ENCODE data around the gene FUT1.

DNA sequence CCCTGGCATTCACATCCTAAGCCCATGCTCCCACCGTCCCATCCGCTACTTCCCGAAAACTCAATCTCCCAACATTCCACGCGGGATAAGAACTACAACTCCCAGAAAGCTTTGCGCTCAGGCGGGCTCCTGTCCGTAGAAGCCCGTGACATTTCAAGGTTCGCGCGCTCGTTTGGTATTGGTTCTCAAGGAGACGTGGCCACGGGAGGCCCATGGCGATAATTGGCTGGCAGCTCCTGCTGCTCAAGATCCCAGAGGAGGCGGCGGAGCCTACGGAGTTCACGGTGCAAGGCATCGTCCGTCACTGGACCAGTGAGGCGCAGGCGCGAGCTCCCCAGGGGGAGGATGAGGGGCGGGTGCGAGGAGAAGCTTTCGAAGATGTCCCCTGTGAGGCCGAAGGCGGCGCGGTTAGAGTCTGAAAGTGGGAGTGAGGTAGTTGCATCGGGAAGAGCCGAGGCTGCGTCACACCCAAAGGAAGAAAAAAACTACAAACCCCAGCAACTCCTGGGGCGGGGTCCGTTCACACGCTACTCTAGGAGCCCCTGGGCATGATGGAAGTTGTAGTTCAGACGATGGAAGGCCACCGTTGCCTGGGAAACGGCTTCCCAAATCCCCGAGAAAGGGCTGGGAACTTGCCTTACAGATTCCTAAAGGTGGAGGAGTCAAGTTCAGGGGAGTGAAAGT lies 31.7 kb downstream of the FUT1 start:
- TF ChIP-seq, protein P1, sequence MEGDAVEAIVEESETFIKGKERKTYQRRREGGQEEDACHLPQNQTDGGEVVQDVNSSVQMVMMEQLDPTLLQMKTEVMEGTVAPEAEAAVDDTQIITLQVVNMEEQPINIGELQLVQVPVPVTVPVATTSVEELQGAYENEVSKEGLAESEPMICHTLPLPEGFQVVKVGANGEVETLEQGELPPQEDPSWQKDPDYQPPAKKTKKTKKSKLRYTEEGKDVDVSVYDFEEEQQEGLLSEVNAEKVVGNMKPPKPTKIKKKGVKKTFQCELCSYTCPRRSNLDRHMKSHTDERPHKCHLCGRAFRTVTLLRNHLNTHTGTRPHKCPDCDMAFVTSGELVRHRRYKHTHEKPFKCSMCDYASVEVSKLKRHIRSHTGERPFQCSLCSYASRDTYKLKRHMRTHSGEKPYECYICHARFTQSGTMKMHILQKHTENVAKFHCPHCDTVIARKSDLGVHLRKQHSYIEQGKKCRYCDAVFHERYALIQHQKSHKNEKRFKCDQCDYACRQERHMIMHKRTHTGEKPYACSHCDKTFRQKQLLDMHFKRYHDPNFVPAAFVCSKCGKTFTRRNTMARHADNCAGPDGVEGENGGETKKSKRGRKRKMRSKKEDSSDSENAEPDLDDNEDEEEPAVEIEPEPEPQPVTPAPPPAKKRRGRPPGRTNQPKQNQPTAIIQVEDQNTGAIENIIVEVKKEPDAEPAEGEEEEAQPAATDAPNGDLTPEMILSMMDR (IDR thresholded peaks at IDR 0.05; ENCODE audit: low read depth, low read length) = no peak
- no peak for TF ChIP-seq EZH2phosphoT487 (IDR thresholded peaks at IDR 0.05; ENCODE audit: low read depth)

Measured in OCI-LY3 (cell line).